T47D (cell line): ENCODE measurements around the gene ZBTB9.
"Not testable (repeated sequence)": the region's sequence is repeated elsewhere in the genome, so short reads cannot be mapped to it uniquely, and the experiment has no call there.

ENCODE experiments used
- DNase-seq, 2 experiments: peaks; one replicate each; pipeline versions ENCODE4 v3.0.0 to v3.0.0-alpha.2; 2011 to 2012; ENCODE audit warnings: low read depth in 1 of 2, low spot score in 1 of 2
- JUND ChIP-seq: IDR thresholded peaks from 2 replicates; pipeline ENCODE4 v1.6.1; 2012; ENCODE audit warnings: low read depth
- in situ Hi-C: cut with HindIII; loops from 2 replicates; pipeline ENCODE4 v1.10.0; 2016; ENCODE audit warnings: low sequenced_read_pairs, low pct_unique_long_range_greater_than_20kb

The ZBTB9 gene

GRCh38 chr6:33469661-33470060 lies 15.3 kb downstream of the ZBTB9 start:
- no peak for DNase-seq
- in situ Hi-C loops = no loop called here
- no peak for TF ChIP-seq JUND

DNA sequence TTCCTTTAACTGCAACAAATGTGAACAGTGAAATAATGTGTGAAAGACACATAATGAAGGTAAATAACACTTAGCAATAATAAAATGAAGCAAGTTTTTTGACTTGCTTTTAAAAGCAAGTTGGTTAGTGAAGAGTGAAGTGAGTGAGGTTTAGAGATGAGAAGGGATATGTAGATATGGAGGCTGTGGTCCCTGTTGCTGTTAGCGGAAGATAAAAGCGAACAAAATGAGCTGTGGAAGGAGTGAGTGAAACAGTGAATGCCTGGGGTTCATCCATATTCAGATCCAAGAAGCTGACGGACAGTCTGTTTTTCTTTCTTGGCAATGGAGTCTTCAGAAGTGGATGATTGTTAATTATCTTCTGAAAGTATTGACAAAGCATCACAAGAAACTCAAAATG lies 23.5 kb downstream of the ZBTB9 start:
- in situ Hi-C loops = no loop called here
- DNase-seq = no peak
- no peak for TF ChIP-seq JUND

DNA sequence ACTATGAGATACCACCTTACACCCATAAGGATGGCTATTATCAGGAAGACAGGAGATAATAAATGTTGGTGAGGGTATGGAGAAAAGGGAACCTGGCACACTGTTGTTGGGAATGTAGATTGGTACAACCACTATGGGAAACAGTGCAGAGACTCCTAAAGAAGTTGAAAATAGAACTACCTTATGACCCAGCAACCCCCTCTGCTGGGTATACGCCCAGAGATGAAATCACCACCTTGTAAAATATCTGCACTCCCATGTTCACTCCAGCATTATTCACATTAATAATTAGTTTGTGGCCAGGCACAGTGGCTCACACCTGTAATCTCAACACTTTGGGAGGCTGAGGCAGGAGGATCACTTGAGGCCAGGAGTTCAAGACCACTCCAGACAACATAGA lies 26.8 kb downstream of the ZBTB9 start:
- DNase-seq = no peak
- TF ChIP-seq JUND = no peak
- in situ Hi-C loops = no loop called here

DNA sequence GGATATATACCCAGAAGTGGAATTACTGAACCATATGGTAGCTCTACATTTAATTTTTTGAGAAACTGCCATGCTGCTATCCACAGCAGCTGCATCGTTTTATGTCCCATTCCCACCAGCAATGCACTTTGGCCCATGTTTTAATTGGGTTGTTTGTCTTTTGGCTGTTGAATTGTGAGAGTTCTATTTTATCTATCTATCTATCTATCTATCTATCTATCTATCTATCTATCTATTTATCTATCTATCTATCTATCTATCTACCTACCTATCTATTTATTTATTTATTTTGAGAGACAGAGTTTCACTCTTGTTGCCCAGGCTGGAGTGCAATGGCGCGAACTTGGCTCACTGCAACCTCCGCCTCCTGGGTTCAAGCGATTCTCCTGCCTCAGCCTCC lies 28.2 kb downstream of the ZBTB9 start:
- DNase-seq, in situ Hi-C loops: not testable (repeated sequence)

DNA sequence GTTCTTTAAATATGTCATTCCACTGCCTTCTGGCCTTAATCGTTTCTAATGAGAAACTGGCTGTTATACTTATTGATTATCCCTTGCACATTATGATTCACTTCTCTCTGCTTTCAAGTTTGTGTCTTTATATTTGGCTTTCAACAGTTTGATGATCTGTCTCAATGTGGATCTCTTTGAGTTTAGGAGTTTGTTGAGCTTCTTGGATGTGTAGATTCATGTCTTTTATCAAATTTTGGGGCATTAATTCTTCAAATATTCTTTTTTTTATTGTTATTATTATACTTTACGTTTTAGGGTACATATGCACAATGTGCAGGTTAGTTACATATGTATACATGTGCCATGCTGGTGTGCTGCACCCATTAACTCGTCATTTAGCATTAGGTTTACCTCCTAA lies 29.3 kb downstream of the ZBTB9 start:
- in situ Hi-C loops = no loop called here

DNA sequence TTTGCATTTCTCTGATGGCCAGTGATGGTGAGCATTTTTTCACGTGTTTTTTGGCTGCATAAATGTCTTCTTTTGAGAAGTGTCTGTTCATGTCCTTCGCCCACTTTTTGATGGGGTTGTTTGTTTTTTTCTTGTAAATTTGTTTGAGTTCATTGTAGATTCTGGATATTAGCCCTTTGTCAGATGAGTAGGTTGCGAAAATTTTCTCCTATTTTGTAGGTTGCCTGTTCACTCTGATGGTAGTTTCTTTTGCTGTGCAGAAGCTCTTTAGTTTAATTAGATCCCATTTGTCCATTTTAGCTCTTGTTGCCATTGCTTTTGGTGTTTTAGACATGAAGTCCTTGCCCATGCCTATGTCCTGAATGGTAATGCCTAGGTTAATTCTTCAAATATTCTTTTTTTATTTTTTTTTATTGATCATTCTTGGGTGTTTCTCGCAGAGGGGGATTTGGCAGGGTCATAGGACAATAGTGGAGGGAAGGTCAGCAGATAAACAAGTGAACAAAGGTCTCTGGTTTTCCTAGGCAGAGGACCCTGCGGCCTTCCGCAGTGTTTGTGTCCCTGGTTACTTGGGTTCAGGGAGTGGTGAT lies 30.4 kb downstream of the ZBTB9 start:
- in situ Hi-C loops, DNase-seq: not testable (repeated sequence)

More for the DNA sequence above, 29.3 kb downstream of the ZBTB9 start:
- no peak for TF ChIP-seq JUND
- no peak for DNase-seq

DNA sequence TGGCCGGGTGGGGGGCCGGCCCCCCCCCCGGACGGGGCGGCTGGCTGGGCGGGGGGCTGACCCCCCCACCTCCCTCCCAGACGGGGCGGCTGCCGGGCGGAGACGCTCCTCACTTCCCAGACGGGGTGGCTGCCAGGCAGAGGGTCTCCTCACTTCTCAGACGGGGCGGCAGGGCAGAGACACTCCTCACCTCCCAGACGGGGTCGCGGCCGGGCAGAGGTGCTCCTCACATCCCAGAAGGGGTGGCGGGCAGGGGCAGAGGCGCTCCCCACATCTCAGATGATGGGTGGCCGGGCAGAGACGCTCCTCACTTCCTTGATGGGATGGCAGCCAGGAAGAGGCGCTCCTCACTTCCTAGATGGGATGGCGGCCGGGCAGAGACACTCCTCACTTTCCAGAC lies 31.3 kb downstream of the ZBTB9 start:
- in situ Hi-C loops = not testable (repeated sequence)

DNA sequence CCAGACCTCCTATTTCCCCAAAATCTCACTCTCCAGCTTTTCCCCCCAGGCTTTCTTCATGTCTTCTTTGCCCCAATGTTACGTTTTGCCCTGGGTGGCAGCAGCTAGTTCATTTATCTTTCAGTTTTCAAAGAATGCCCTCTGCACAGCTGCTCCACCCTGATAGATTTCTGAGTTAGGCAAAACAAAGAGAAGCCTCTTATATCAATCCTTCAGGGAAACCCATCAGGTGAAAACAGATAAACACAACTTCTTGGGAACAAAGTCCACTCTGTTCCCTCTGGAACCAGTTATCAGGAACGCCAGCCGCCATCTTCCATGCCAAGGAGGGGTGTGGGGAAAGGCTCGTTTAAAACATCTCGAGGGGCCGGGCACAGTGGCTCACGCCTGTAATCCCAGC lies 34.0 kb downstream of the ZBTB9 start:
- DNase-seq = no peak
- in situ Hi-C loops = no loop called here
- no peak for TF ChIP-seq JUND

More for the DNA sequence above, 31.3 kb downstream of the ZBTB9 start:
- DNase-seq = not testable (repeated sequence)

DNA sequence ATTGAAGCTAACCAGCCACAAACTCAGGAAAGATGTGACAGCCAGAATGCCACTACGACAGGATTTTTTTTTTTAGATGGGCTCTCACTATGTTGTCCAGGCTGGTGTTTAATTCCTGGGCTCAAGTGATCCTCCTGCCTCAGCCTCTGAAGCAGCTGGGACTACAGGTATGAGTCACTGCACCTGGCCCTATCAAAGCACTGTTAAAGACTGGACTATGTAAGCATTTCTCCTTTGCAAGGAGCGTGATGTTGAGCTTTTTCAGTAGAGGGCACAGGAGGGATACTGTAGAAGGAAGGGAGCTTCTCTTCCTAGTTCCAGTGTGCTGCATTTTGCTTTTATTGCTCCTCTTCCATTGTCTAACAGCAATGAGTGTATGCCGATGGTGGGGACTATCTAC lies 35.8 kb downstream of the ZBTB9 start:
- DNase-seq = peak in 1 of 2 experiments; percentile 56
- no peak for TF ChIP-seq JUND
- in situ Hi-C loops = no loop called here

GRCh38 chr6:33490621-33491020 lies 36.2 kb downstream of the ZBTB9 start:
- in situ Hi-C loops = no loop called here
- TF ChIP-seq JUND = no peak
- DNase-seq = no peak

DNA sequence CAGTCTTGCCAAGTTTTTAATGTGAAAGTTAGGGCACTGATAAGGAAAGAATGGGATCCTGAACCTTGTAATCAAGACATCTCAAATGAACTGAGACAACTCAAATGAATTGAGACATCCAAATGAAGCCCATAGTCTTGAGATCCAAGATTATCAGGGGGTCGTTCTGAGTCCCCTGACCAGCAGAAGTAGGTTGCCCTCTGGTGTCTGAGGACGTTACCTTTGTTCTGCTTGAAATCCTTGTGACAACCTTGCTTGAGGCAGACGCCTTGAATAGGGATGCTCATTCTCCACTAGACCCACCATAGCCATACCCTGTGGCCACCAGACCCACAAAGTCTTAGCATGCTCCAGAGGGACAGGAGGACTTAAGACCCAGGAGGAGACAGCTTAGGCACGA lies 37.7 kb downstream of the ZBTB9 start:
- in situ Hi-C loops = no loop called here
- no peak for DNase-seq
- TF ChIP-seq JUND = no peak

DNA sequence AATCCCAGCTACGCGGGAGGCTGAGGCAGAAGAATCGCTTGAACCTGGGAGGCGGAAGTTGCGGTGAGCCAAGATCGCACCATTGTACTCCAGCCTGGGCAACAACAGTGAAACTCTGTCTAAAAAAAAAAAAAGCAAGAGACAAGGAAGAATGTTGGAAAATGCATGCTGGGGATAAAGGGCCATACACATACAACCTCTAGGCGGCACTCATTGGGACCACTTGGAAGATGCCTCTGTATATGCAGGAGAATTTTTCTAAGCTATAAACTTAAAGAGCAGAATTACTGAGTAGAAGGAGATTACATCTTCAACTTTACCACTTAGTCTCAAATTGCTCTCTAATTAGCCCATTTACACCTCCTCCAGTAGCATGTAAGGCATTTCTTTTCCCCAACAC lies 42.8 kb downstream of the ZBTB9 start:
- in situ Hi-C loops = no loop called here
- no peak for DNase-seq
- no peak for TF ChIP-seq JUND

GRCh38 chr6:33502486-33502885 lies 48.1 kb downstream of the ZBTB9 start:
- no peak for DNase-seq
- no peak for TF ChIP-seq JUND
- in situ Hi-C loops = no loop called here

DNA sequence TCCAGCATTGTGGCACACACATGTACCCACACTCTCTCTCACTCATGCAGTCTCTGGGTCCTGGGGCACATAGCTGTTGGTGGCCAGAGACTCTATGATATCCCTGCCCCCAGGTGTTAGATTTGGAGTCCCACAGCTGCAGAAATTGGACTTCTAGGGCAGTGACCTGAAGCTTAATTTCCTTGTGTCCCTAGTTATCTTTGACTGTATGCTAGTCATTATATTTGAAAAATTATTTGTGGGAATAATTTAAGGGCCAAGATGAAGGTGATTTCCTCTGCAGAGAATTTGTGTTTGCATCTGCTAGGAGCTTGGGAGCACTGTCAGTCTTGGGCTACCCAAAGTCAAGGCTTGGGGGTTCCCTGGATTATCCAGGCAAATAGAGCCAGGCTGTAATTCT lies 50.1 kb downstream of the ZBTB9 start:
- in situ Hi-C loops = no loop called here
- no peak for DNase-seq
- no peak for TF ChIP-seq JUND
